HCT116 (cell line): ENCODE results near the gene FBXO24. TPM values are rescaled to one million over a fixed set of nuclear protein-coding genes. Genes with fewer than 3 reads are reported as not detected.

Experiments used
- ATAC-seq: fragments of 200-7000 bp; cut with Tn5 transposase; 2 replicates; pipeline ENCODE4 v1.9.1; 2020; ENCODE audit warnings: mild to moderate bottlenecking, moderate library complexity
- BruUV-seq: library from RNA; stranded (reverse); fragments of 400-500 nt; replicated peaks from 2 replicates; lab custom pipeline; 2021; lab: Mats Ljungman, UMichigan
- CTCF ChIA-PET: fragments of 300-600 bp; sonication (Branson Sonifier 250); formaldehyde crosslinking; loops from one replicate; lab custom pipeline; 2021; ENCODE audit warnings: antibody characterized with exemption; lab: Charles Lee
- POLR2A ChIA-PET: fragments of 300-600, 350-600 bp; sonication (Branson Sonifier 250); formaldehyde crosslinking; loops from one replicate; lab custom pipeline; 2021; ENCODE audit warnings: antibody characterized with exemption; lab: Charles Lee
- RAD21 ChIA-PET, 2 experiments: fragments of 300-600 bp; sonication (Branson Sonifier 250); formaldehyde crosslinking; loops; one replicate each; lab custom pipeline; 2023; ENCODE audit warnings: low total read pairs in 2 of 2; ENCODE audit not compliant: uncharacterized antibody in 2 of 2, unreplicated experiment in 2 of 2, low non-redundant PET in 1 of 2; lab: Charles Lee
- DNase-seq: peaks from one replicate; pipeline ENCODE4 v3.0.0-alpha.2; 2010; ENCODE audit warnings: low read depth, low spot score
- H2AFZ ChIP-seq: fragments of 200-600 bp; shearing (Covaris generic), sonication (generic); 2 replicates; pipeline ENCODE4 v1.6.1; 2017; ENCODE audit warnings: low read depth, mixed run types, mixed read lengths, antibody characterized with exemption, low read length; ENCODE audit not compliant: poor library complexity, severe bottlenecking
- H3K27ac ChIP-seq: 2 replicates; pipeline ENCODE4 v1.5.1; 2012; ENCODE audit warnings: low read depth, low read length
- H3K27me3 ChIP-seq: fragments of 200-600 bp; sonication (generic); 2 replicates; pipeline ENCODE4 v1.6.1; 2016; ENCODE audit warnings: mixed run types, low read length, mixed read lengths; ENCODE audit not compliant: insufficient read depth
- H3K36me3 ChIP-seq, 2 experiments: fragments of 200-500 bp in 1 of 2; fragments of 200-600 bp in 1 of 2; sonication (Bioruptor generic) in 1 of 2; sonication (generic) in 1 of 2; 2 replicates each; pipeline versions ENCODE4 v1.5.1 to v1.6.1; 2014 to 2016; ENCODE audit warnings: low read length in 2 of 2, inconsistent platforms in 1 of 2, mixed read lengths in 1 of 2, mixed run types in 1 of 2; ENCODE audit not compliant: insufficient read depth in 2 of 2, control insufficient read depth in 1 of 2
- H3K4me1 ChIP-seq, 2 experiments: fragments of 200-600 bp in 1 of 2; sonication (generic) in 1 of 2; 2 replicates each; pipeline versions ENCODE4 v1.5.1 to v1.6.1; 2012 to 2017; ENCODE audit warnings: low read length in 2 of 2, inconsistent platforms in 1 of 2, mild to moderate bottlenecking in 1 of 2, mixed read lengths in 1 of 2, mixed run types in 1 of 2, moderate library complexity in 1 of 2; ENCODE audit not compliant: insufficient read depth in 2 of 2, control insufficient read depth in 1 of 2
- H3K4me2 ChIP-seq: fragments of 200-600 bp; sonication (generic); 2 replicates; pipeline ENCODE4 v1.6.1; 2017; ENCODE audit warnings: mixed run types, low read length, mixed read lengths
- H3K4me3 ChIP-seq, 2 experiments: fragments of 200-600 bp in 1 of 2; sonication (generic) in 1 of 2; replicated peaks in 1 of 2; 2 replicates each; pipeline ENCODE4 v1.5.1; 2011 to 2016; ENCODE audit warnings: low read length in 2 of 2, control low read depth in 1 of 2, low read depth in 1 of 2, mild to moderate bottlenecking in 1 of 2, mixed read lengths in 1 of 2, mixed run types in 1 of 2
- H3K79me2 ChIP-seq: fragments of 200-600 bp; sonication (generic); 2 replicates; pipeline ENCODE4 v1.6.1; 2017; ENCODE audit warnings: mild to moderate bottlenecking, mixed run types, low read length, moderate library complexity, mixed read lengths; ENCODE audit not compliant: insufficient read depth
- H3K9ac ChIP-seq: fragments of 200-600 bp; sonication (generic); 2 replicates; pipeline ENCODE4 v1.6.1; 2016; ENCODE audit warnings: low read length, mixed read lengths
- H3K9me2 ChIP-seq: fragments of 200-600 bp; sonication (generic), shearing (Covaris generic); 2 replicates; pipeline ENCODE4 v1.6.1; 2017; ENCODE audit warnings: mixed run types, mild to moderate bottlenecking, moderate library complexity; ENCODE audit not compliant: insufficient read depth
- H3K9me3 ChIP-seq, 2 experiments: fragments of 200-500 bp in 1 of 2; fragments of 200-600 bp in 1 of 2; sonication (Bioruptor generic) in 1 of 2; sonication (generic) in 1 of 2; 2 replicates each; pipeline ENCODE4 v1.6.1; 2014 to 2017; ENCODE audit warnings: low read length in 2 of 2, mixed read lengths in 2 of 2, inconsistent platforms in 1 of 2, low read depth in 1 of 2, mild to moderate bottlenecking in 1 of 2, mixed run types in 1 of 2, moderate library complexity in 1 of 2; ENCODE audit not compliant: control insufficient read depth in 1 of 2, insufficient read depth in 1 of 2
- H4K20me1 ChIP-seq: fragments of 200-600 bp; sonication (generic), shearing (Covaris generic); 2 replicates; pipeline ENCODE4 v1.6.1; 2017; ENCODE audit warnings: mixed run types, mild to moderate bottlenecking, moderate library complexity; ENCODE audit not compliant: insufficient read depth
- CBX3 ChIP-seq: IDR thresholded peaks from 2 replicates; pipeline ENCODE4 v1.6.1; 2012; ENCODE audit warnings: low read depth
- CEBPB ChIP-seq: IDR thresholded peaks from 2 replicates; pipeline ENCODE4 v1.6.1; 2012; ENCODE audit warnings: low read depth
- EZH2 ChIP-seq: fragments of 200-600 bp; sonication (generic); IDR thresholded peaks from 2 replicates; pipeline ENCODE4 v1.6.1; 2017; ENCODE audit warnings: antibody characterized with exemption, mixed run types
- POLR2A ChIP-seq: IDR thresholded peaks from 2 replicates; pipeline ENCODE4 v1.7.0; 2011; ENCODE audit warnings: borderline replicate concordance; ENCODE audit not compliant: insufficient read depth, insufficient read length; ENCODE audit errors: extremely low read depth
- SP1 ChIP-seq: IDR thresholded peaks from 2 replicates; pipeline ENCODE4 v1.6.1; 2012; ENCODE audit warnings: low read depth
- SRF ChIP-seq: IDR thresholded peaks from 2 replicates; pipeline ENCODE4 v1.6.1; 2012; ENCODE audit warnings: low read depth
- ZFX ChIP-seq: fragments of 450-650 bp; IDR thresholded peaks from 2 replicates; pipeline ENCODE4 v1.6.1; 2017
- intact Hi-C: fragments of 100-400 bp; cut with micrococcal nuclease; formaldehyde crosslinking; loops from 2 replicates; pipeline ENCODE4 v1.10.0; 2022
- total RNA-seq: library from RNA; stranded (reverse); gene quantifications from one replicate; pipeline ENCODE4 v1.2.1, GENCODE V29; 2021; ENCODE audit not compliant: unreplicated experiment
- TF ChIP-seq, protein P1 (sequence below), 3 experiments: fragments of 200-600 bp in 1 of 3; sonication (generic) in 1 of 3; IDR thresholded peaks in 2 of 3; conservative IDR thresholded peaks in 1 of 3; 2 replicates each; pipeline ENCODE4 v1.5.1; 2012 to 2017; ENCODE audit warnings: low read depth in 2 of 3, low read length in 2 of 3, antibody characterized with exemption in 1 of 3, borderline replicate concordance in 1 of 3, control low read depth in 1 of 3, mild to moderate bottlenecking in 1 of 3, mixed read lengths in 1 of 3, mixed run types in 1 of 3, moderate library complexity in 1 of 3; ENCODE audit not compliant: insufficient read depth in 1 of 3
- TF ChIP-seq, protein P2 (sequence below): IDR thresholded peaks from 2 replicates; pipeline ENCODE4 v1.6.1; 2011; ENCODE audit warnings: mild to moderate bottlenecking, low read length, moderate library complexity; ENCODE audit not compliant: insufficient replicate concordance; ENCODE audit errors: extremely low read depth
- TF ChIP-seq, protein P3 (sequence below): IDR thresholded peaks from 2 replicates; pipeline ENCODE4 v1.6.1; 2012; ENCODE audit warnings: low read depth

FBXO24 gene
- total RNA-seq, 1 experiment from 2014 or later, result 2.1 TPM

DNA sequence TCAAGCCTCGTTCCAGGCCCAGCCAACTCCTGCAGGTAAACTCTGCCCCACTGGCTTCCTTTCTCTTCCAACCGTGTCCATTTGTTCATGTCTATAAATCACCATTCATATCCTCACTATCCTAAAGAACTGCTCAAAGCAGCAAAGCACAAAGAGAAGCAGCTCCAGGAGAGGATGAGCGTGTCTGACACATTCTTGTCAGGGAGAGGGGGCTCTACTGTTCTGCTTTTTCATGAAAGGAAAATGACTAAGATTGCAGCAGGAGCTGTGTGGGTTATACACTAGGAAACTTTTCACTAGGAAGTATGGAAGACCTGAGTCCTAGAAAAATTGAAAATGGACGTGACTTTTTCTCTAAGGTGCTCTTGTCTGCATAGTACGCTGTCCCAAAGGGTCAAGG is 30.4 kb upstream of the FBXO24 start:
- no peaks in the 10 kb centered on the region for H3K9me2 ChIP-seq
- TF ChIP-seq CEBPB (no peak), CBX3 (no peak)
- RAD21 ChIA-PET, result interaction anchor here (0.7 kb wide), 2 partner anchors 51 to 516 kb away, joined by 3 to 7 read pairs; no protein-coding TSS in a partner anchor
- no peaks in the 10 kb centered on the region for H3K36me3 ChIP-seq
- POLR2A ChIA-PET, result no interaction called here
- no peak overlapping the region for H3K4me3 ChIP-seq
- H3K27ac ChIP-seq, result no peak overlapping the region
- ATAC-seq (no peak), DNase-seq (no peak)
- CTCF ChIA-PET, result interaction anchor here (1.0 kb wide), 1 partner anchor 77 kb away, joined by 3 read pairs; no protein-coding TSS in a partner anchor
- no peaks in the 10 kb centered on the region for H3K79me2 ChIP-seq
- H3K27me3 ChIP-seq, result no peaks in the 10 kb centered on the region
- no TSS peak for BruUV-seq
- H3K9ac ChIP-seq, result no peak overlapping the region
- H3K4me2 ChIP-seq, result no peak overlapping the region
- 0 out of 4 replicates have a peak, but pooled peaks cover 0 to 3% of the 10 kb centered on the region in 2 experiments for H3K4me1 ChIP-seq
- no peaks in the 10 kb centered on the region for H3K9me3 ChIP-seq
- no peak overlapping the region for H2AFZ ChIP-seq
- no peaks in the 10 kb centered on the region for H4K20me1 ChIP-seq
- intact Hi-C loops, result no loop called here

DNA sequence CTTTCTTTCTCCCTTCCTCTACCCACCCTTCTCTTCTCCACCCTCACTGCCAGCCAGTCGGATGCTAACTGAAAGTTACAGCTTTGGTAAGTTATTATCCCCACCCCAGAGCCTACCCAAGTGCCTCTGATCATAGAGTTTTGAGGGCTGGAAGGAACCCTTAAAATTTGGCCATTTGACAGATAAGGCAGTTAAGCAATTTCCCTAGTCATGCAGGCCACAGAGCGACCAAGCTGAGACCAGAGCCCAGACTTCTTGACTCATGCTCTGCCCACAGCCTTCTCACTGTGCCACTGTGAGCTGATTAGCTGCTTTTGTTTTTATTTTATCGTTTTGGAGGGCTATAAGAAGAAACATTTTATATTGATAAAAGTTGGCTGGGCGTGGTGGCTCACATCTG is 29.6 kb upstream of the FBXO24 start:
- CTCF ChIA-PET, result interaction anchor here (1.5 kb wide), 1 partner anchor 11 kb away, joined by 3 read pairs; no protein-coding TSS in a partner anchor
- no TSS peak for BruUV-seq
- H3K4me1 ChIP-seq, result 0 out of 4 replicates have a peak, but pooled peaks cover 0 to 3% of the 10 kb centered on the region in 2 experiments

More for the DNA sequence above, 29.6 kb upstream of the FBXO24 start:
- no peak for DNase-seq
- H3K27ac ChIP-seq, result no peak overlapping the region
- H3K4me2 ChIP-seq, result no peak overlapping the region
- H3K9me3 ChIP-seq, result no peaks in the 10 kb centered on the region
- H2AFZ ChIP-seq, result no peak overlapping the region
- RAD21 ChIA-PET, result no interaction called here
- H3K9me2 ChIP-seq, result no peaks in the 10 kb centered on the region
- H3K79me2 ChIP-seq, result no peaks in the 10 kb centered on the region
- H3K4me3 ChIP-seq, result no peak overlapping the region
- intact Hi-C loops, result no loop called here
- TF ChIP-seq ZFX (no peak), CBX3 (no peak), SP1 (no peak), POLR2A (no peak), SRF (no peak), EZH2 (no peak)
- TF ChIP-seq, protein P1, sequence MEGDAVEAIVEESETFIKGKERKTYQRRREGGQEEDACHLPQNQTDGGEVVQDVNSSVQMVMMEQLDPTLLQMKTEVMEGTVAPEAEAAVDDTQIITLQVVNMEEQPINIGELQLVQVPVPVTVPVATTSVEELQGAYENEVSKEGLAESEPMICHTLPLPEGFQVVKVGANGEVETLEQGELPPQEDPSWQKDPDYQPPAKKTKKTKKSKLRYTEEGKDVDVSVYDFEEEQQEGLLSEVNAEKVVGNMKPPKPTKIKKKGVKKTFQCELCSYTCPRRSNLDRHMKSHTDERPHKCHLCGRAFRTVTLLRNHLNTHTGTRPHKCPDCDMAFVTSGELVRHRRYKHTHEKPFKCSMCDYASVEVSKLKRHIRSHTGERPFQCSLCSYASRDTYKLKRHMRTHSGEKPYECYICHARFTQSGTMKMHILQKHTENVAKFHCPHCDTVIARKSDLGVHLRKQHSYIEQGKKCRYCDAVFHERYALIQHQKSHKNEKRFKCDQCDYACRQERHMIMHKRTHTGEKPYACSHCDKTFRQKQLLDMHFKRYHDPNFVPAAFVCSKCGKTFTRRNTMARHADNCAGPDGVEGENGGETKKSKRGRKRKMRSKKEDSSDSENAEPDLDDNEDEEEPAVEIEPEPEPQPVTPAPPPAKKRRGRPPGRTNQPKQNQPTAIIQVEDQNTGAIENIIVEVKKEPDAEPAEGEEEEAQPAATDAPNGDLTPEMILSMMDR (IDR thresholded peaks at IDR 0.05 in 2 of 3, conservative IDR thresholded peaks at IDR 0.05 in 1 of 3; ENCODE audit: borderline replicate concordance in 1 of 3, insufficient read depth in 1 of 3, low read depth in 2 of 3, low read length in 2 of 3), result no peak
- TF ChIP-seq, protein P2, sequence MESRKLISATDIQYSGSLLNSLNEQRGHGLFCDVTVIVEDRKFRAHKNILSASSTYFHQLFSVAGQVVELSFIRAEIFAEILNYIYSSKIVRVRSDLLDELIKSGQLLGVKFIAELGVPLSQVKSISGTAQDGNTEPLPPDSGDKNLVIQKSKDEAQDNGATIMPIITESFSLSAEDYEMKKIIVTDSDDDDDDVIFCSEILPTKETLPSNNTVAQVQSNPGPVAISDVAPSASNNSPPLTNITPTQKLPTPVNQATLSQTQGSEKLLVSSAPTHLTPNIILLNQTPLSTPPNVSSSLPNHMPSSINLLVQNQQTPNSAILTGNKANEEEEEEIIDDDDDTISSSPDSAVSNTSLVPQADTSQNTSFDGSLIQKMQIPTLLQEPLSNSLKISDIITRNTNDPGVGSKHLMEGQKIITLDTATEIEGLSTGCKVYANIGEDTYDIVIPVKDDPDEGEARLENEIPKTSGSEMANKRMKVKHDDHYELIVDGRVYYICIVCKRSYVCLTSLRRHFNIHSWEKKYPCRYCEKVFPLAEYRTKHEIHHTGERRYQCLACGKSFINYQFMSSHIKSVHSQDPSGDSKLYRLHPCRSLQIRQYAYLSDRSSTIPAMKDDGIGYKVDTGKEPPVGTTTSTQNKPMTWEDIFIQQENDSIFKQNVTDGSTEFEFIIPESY, result no peak
- TF ChIP-seq, protein P3, sequence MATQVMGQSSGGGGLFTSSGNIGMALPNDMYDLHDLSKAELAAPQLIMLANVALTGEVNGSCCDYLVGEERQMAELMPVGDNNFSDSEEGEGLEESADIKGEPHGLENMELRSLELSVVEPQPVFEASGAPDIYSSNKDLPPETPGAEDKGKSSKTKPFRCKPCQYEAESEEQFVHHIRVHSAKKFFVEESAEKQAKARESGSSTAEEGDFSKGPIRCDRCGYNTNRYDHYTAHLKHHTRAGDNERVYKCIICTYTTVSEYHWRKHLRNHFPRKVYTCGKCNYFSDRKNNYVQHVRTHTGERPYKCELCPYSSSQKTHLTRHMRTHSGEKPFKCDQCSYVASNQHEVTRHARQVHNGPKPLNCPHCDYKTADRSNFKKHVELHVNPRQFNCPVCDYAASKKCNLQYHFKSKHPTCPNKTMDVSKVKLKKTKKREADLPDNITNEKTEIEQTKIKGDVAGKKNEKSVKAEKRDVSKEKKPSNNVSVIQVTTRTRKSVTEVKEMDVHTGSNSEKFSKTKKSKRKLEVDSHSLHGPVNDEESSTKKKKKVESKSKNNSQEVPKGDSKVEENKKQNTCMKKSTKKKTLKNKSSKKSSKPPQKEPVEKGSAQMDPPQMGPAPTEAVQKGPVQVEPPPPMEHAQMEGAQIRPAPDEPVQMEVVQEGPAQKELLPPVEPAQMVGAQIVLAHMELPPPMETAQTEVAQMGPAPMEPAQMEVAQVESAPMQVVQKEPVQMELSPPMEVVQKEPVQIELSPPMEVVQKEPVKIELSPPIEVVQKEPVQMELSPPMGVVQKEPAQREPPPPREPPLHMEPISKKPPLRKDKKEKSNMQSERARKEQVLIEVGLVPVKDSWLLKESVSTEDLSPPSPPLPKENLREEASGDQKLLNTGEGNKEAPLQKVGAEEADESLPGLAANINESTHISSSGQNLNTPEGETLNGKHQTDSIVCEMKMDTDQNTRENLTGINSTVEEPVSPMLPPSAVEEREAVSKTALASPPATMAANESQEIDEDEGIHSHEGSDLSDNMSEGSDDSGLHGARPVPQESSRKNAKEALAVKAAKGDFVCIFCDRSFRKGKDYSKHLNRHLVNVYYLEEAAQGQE, result no peak
- no peaks in the 10 kb centered on the region for H4K20me1 ChIP-seq
- no peak overlapping the region for H3K9ac ChIP-seq
- no peaks in the 10 kb centered on the region for H3K27me3 ChIP-seq
- ATAC-seq, result no peak
- no peaks in the 10 kb centered on the region for H3K36me3 ChIP-seq
- POLR2A ChIA-PET, result interaction anchor here (0.7 kb wide), 1 partner anchor 77 kb away, joined by 3 read pairs; the partner anchor contains the start of gene TSC22D4
